Upper lobe of left lung (tissue), 6 donors: Measurements from ENCODE around the gene CCNY. TPM values are rescaled to one million over a fixed set of nuclear protein-coding genes. Genes with fewer than 3 reads are reported as not detected.

ENCODE experiments used
- ATAC-seq, 2 donors: fragments of 200-7000 bp; cut with Tn5 transposase; one replicate each; pipeline ENCODE4 v1.9.1; 2022; ENCODE audit warnings: mild to moderate bottlenecking in 2 of 2, moderate library complexity in 2 of 2; ENCODE audit not compliant: low FRiP score in 2 of 2
- DNase-seq, 2 donors: peaks; one replicate each; pipeline ENCODE4 v3.0.0-alpha.2; 2019 to 2020
- H3K27ac ChIP-seq, 4 donors: fragments of 200-600 bp; sonication (generic); one replicate each; pipeline ENCODE4 v1.5.1; 2016 to 2019
- H3K27me3 ChIP-seq, 4 donors: fragments of 200-600 bp; sonication (generic); one replicate each; pipeline ENCODE4 v1.5.1; 2017 to 2019
- H3K36me3 ChIP-seq, 4 donors: fragments of 200-600 bp; sonication (generic); one replicate each; pipeline ENCODE4 v1.5.1; 2016 to 2019
- H3K4me1 ChIP-seq, 4 donors: fragments of 200-600 bp; sonication (generic); one replicate each; pipeline ENCODE4 v1.5.1; 2018 to 2019
- H3K4me3 ChIP-seq, 4 donors: fragments of 200-600 bp; sonication (generic); one replicate each; pipeline ENCODE4 v1.5.1; 2017 to 2019; ENCODE audit warnings: mild to moderate bottlenecking in 2 of 4, moderate library complexity in 1 of 4
- H3K9me3 ChIP-seq, 4 donors: fragments of 200-600 bp; sonication (generic); one replicate each; pipeline ENCODE4 v1.5.1; 2018 to 2019
- CTCF ChIP-seq, 6 experiments: fragments of 450-650 bp in 4 of 6; fragments of 200-600 bp in 2 of 6; sonication (generic) in 2 of 6; IDR thresholded peaks; one replicate each; pipeline ENCODE4 v1.5.1; 2016 to 2019; ENCODE audit warnings: antibody characterized with exemption in 6 of 6
- EP300 ChIP-seq, 4 donors: sonication (generic); formaldehyde crosslinking; IDR thresholded peaks; one replicate each; pipeline ENCODE4 v1.5.1; 2017; ENCODE audit warnings: antibody characterized with exemption in 4 of 4, control low read depth in 2 of 4
- POLR2A ChIP-seq, 4 donors: fragments of 450-650 bp; IDR thresholded peaks; one replicate each; pipeline ENCODE4 v1.5.1; 2016 to 2017; ENCODE audit warnings: antibody characterized with exemption in 4 of 4, mild to moderate bottlenecking in 2 of 4
- POLR2AphosphoS5 ChIP-seq, 2 donors: sonication (generic); formaldehyde crosslinking; IDR thresholded peaks; one replicate each; pipeline ENCODE4 v1.5.1; 2017; ENCODE audit warnings: antibody characterized with exemption in 2 of 2
- WGBS, 2 donors: methylation state at CpG; one replicate each; pipeline ENCODE4 v1.1.5; 2017 to 2018; 5-methylcytosine and 5-hydroxymethylcytosine counted together
- total RNA-seq, 6 donors: library from RNA; depleted of rRNA in 4 of 6; stranded (reverse); fragments of >200 nt in 4 of 6; gene quantifications; one replicate each; pipeline versions ENCODE4 v1.1.0 to v1.2.1, GENCODE V29; 2016 to 2021
- donor health status: DM: no; HTN: no; CAD: no; lungs with moderate emphysema.
- donor health status: DM: no; HTN: yes; CAD: no; lungs with severe emphysema.

CCNY gene
- total RNA-seq, 6 donors from 2014 or later, result 22.0 to 80.8 (median 52.5) TPM

GRCh38 chr10:35465673-35466072, 129.4 kb downstream of the CCNY start:
- Histone ChIP-seq H3K9me3 (no peaks in the 10 kb centered on the region), H3K27me3 (no peaks in the 10 kb centered on the region), H3K36me3 (no peaks in the 10 kb centered on the region), H3K4me1 (peaks cover 40 to 69% (median 50%) of the 10 kb centered on the region in 4 donors), H3K4me3 (no peak overlapping the region), H3K27ac (no peak overlapping the region)
- 81 to 82% methylated on average over 5 of the region's 5 CpGs for WGBS, 2 donors
- ATAC-seq (no peak), DNase-seq (no peak)
- no peak for TF ChIP-seq POLR2AphosphoS5 (IDR thresholded peaks at IDR 0.05)
- TF ChIP-seq EP300 (IDR thresholded peaks at IDR 0.05), result no peak
- no peak for TF ChIP-seq POLR2A (IDR thresholded peaks at IDR 0.05)
- TF ChIP-seq CTCF (IDR thresholded peaks at IDR 0.05), result no peak

DNA sequence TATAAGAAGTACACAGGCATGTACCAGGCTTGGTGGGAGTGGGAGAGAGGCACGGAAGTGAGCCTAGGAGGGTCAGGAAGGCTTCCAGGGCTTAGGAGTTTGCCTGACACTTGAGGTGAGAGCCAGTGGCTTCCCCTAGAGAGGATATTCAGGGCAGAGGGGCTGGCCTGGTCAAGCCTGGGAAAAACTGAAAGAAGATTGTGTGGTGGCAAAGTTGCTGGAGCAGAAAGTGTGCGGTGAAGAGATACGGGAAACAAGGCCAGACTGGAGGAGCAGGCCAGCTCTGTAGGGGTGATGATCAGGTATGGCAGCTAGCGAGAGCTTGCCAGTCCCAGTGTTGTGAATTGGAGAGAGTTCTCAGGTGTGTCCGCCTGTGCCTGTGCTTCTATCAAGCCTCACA, 129.9 kb downstream of the CCNY start:
- Histone ChIP-seq H3K4me3 (no peak overlapping the region), H3K4me1 (peaks cover 40 to 66% (median 51%) of the 10 kb centered on the region in 4 donors), H3K27me3 (no peaks in the 10 kb centered on the region), H3K9me3 (no peaks in the 10 kb centered on the region), H3K36me3 (no peaks in the 10 kb centered on the region), H3K27ac (no peak overlapping the region)
- WGBS, 2 donors, result 94 to 96% methylated on average over 5 of the region's 5 CpGs
- no peak for TF ChIP-seq CTCF (IDR thresholded peaks at IDR 0.05)
- TF ChIP-seq POLR2AphosphoS5 (IDR thresholded peaks at IDR 0.05), result no peak
- TF ChIP-seq EP300 (IDR thresholded peaks at IDR 0.05), result no peak
- no peak for TF ChIP-seq POLR2A (IDR thresholded peaks at IDR 0.05)
- ATAC-seq (no peak), DNase-seq (no peak)

DNA sequence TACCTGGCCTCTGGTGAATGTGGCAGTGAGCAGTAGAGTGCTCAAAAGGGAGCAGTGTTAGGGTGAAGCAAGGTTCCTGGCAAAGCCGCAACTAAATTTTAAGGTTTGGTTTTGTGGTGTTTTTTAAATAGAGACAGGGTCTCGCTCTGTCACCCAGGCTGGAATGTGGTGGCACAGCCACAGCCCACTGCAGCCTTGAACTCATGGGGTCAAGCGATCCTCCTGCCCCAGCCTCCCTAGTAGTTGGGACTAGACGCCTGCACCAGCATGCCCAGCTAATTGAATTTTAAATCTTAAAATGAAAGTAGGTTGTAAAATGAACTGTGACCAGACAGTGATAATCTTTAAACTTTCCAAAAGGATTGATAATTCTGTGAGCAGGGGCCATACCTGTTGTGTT, 130.4 kb downstream of the CCNY start:
- Histone ChIP-seq H3K36me3 (no peaks in the 10 kb centered on the region), H3K27me3 (no peaks in the 10 kb centered on the region), H3K9me3 (no peaks in the 10 kb centered on the region), H3K4me3 (no peak overlapping the region), H3K4me1 (peaks cover 40 to 63% (median 50%) of the 10 kb centered on the region in 4 donors), H3K27ac (no peak overlapping the region)
- WGBS, 2 donors, result 98% methylated on average over 4 of the region's 4 CpGs
- TF ChIP-seq POLR2A (IDR thresholded peaks at IDR 0.05) (no peak), EP300 (IDR thresholded peaks at IDR 0.05) (no peak), CTCF (IDR thresholded peaks at IDR 0.05) (no peak), POLR2AphosphoS5 (IDR thresholded peaks at IDR 0.05) (no peak)
- ATAC-seq (no peak), DNase-seq (no peak)

DNA sequence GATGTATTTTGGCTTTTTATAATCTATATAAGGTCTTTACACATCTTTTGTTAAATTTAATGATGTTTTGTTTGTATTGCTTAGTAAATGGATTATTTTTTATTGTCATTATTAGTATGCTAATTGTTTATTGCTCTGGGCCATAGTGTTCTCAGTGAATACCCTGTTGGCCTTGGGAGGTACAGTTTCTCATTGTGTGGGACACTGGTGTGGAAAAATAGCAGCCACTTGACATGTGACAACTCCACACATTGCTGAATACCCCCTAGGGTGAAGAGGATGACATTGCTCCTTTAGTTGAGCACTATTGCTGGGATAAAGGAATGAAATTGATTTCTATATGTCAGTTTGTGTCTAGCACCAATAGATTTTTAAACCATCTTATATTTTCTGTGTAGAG, 130.9 kb downstream of the CCNY start:
- Histone ChIP-seq H3K9me3 (no peaks in the 10 kb centered on the region), H3K4me3 (no peak overlapping the region), H3K4me1 (peaks cover 37 to 61% (median 48%) of the 10 kb centered on the region in 4 donors), H3K36me3 (no peaks in the 10 kb centered on the region), H3K27ac (no peak overlapping the region), H3K27me3 (no peaks in the 10 kb centered on the region)
- no peak for ATAC-seq
- DNase-seq, result no peak
- TF ChIP-seq EP300 (IDR thresholded peaks at IDR 0.05) (no peak), POLR2AphosphoS5 (IDR thresholded peaks at IDR 0.05) (no peak), POLR2A (IDR thresholded peaks at IDR 0.05) (no peak)

- TF ChIP-seq POLR2AphosphoS5 (IDR thresholded peaks at IDR 0.05) (no peak), POLR2A (IDR thresholded peaks at IDR 0.05) (no peak), CTCF (IDR thresholded peaks at IDR 0.05) (no peak), EP300 (IDR thresholded peaks at IDR 0.05) (no peak)
- H3K4me3 ChIP-seq, result no peak overlapping the region
- H3K36me3 ChIP-seq, result no peaks in the 10 kb centered on the region
- WGBS, 2 donors, result 77% methylated on average over 9 of the region's 9 CpGs
- H3K27ac ChIP-seq, result peak overlapping the region in 1 of 4 donors; percentile 21
- ATAC-seq (peak in 1 of 2 donors; percentile 28), DNase-seq (no peak)
- H3K9me3 ChIP-seq, result no peaks in the 10 kb centered on the region
- H3K27me3 ChIP-seq, result no peaks in the 10 kb centered on the region
- H3K4me1 ChIP-seq, result peaks cover 13 to 29% (median 19%) of the 10 kb centered on the region in 4 donors
Measured at GRCh38 chr10:35470248-35470924, 134.1 kb downstream of the CCNY start.
